Cardiac fibroblast (primary cell): ENCODE results near the gene TBC1D32.
A peak's percentile ranks its signal among the peaks of the same experiment; 100 is the strongest.

Source experiments
- DNase-seq, 2 donors: peaks; one replicate each; pipeline versions ENCODE4 v3.0.0 to v3.0.0-alpha.2; 2010; ENCODE audit warnings: low read depth in 2 of 2
- H3K4me3 ChIP-seq, 2 donors: replicated peaks in 1 of 2; 1 replicate in 1 of 2; 2 replicates in 1 of 2; pipeline ENCODE4 v1.5.1; 2011; ENCODE audit warnings: low read depth in 2 of 2, low read length in 2 of 2, mild to moderate bottlenecking in 2 of 2, moderate library complexity in 1 of 2
- TF ChIP-seq, protein P1 (sequence below): IDR thresholded peaks from one replicate; pipeline ENCODE4 v1.5.1; 2011; ENCODE audit warnings: low read depth, mild to moderate bottlenecking, low read length, inconsistent platforms

TBC1D32 gene

DNA sequence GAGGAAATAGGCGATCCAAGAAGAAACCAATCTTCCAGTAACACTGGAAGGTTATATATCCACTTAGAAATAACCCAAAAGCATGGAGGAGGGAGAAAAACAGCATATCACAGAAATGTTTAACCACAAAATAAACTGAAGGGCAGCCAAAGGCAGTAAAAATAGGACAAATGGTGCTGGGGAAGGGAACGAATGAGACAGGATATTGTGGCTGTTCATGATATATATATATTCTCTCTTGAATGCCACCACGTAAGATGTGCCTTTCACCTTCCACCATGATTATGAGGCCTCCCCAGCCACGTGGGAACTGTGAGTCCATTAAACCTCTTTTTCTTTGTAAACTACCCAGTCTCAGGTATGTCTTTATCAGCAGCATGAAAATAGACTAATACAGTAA is 162.4 kb downstream of the TBC1D32 start:
- TF ChIP-seq, protein P1, sequence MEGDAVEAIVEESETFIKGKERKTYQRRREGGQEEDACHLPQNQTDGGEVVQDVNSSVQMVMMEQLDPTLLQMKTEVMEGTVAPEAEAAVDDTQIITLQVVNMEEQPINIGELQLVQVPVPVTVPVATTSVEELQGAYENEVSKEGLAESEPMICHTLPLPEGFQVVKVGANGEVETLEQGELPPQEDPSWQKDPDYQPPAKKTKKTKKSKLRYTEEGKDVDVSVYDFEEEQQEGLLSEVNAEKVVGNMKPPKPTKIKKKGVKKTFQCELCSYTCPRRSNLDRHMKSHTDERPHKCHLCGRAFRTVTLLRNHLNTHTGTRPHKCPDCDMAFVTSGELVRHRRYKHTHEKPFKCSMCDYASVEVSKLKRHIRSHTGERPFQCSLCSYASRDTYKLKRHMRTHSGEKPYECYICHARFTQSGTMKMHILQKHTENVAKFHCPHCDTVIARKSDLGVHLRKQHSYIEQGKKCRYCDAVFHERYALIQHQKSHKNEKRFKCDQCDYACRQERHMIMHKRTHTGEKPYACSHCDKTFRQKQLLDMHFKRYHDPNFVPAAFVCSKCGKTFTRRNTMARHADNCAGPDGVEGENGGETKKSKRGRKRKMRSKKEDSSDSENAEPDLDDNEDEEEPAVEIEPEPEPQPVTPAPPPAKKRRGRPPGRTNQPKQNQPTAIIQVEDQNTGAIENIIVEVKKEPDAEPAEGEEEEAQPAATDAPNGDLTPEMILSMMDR = no peak
- no peak for DNase-seq
- H3K4me3 ChIP-seq = no peak overlapping the region

DNA sequence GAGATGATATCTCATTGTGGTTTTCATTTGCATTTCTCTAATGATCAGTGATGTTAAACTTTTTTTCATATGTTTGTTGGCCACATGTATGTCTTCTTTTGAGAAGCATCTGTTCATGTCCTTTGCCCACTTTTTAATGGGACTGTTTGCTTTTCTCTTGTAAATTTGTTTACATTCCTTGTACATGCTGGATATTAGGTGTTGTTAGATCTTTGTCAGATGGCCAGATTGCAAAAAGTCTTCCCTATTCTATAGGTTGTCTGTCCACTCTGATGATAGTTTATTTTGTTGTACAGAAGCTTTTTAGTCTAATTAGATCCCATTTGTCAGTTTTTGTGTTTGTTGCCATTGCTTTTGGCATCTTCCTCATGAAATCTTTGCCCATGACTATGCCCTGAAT is 172.4 kb downstream of the TBC1D32 start:
- H3K4me3 ChIP-seq = no peak overlapping the region
- TF ChIP-seq, protein P1 = no peak
- no peak for DNase-seq

DNA sequence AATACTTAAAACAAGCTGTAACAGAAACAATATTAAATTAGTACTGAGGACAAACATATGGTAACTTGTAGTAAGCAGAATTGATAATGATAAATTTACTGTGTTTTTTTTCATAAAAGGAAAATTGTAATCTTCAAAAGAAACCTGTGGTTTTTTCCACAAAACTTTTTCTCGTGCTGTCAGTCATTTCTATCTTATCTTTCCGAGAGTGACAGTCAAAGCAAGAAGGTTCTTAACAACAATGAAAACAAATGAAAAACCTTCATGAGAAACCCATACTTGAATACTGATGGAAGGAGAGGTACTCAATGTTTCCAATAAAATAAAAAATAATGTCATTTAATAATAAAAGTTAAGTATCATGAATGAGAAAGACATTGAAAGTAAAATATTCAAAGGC is 174.0 kb downstream of the TBC1D32 start:
- DNase-seq = no peak
- no peak overlapping the region for H3K4me3 ChIP-seq
- TF ChIP-seq, protein P1 = no peak

- no peak overlapping the region for H3K4me3 ChIP-seq
- TF ChIP-seq, protein P1 = no peak
These were observed 175.4 kb downstream of the TBC1D32 start for GRCh38 chr6:121158891-121159290.

GRCh38 chr6:121158438-121158837 is 175.8 kb downstream of the TBC1D32 start:
- TF ChIP-seq, protein P1 = no peak
- no peak overlapping the region for H3K4me3 ChIP-seq
- DNase-seq = peak in 1 of 2 donors; percentile 13

More at GRCh38 chr6:121158891-121159290, 175.4 kb downstream of the TBC1D32 start:
- no peak for DNase-seq

DNA sequence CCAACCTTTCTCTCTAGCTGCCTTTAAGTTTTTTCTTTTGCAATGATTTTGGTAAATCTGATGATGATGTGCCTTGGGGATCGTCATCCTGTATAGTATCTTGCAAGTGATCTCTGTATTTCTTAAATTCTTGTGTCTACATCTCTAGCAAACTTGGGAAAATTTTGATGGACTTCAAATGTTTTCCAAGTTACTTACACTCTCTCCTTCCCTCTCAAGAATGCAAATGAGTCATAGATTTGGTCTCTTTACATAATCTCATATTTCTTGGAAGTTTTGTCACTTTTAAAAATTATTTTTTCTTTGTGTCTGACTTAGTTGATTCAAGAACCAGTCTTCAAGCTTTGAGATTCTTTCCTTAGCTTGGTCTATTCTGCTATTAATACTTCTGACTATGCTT is 176.4 kb downstream of the TBC1D32 start:
- TF ChIP-seq, protein P1 = no peak
- no peak overlapping the region for H3K4me3 ChIP-seq
- DNase-seq = peak; percentile 14

GRCh38 chr6:121143476-121143875 is 190.8 kb downstream of the TBC1D32 start:
- TF ChIP-seq, protein P1 = no peak
- no peak overlapping the region for H3K4me3 ChIP-seq
- DNase-seq = peak in 1 of 2 donors; percentile 31
